Endothelial cell of umbilical vein (primary cell): ENCODE data around the gene TWF2. TPM values are rescaled to one million over a fixed set of nuclear protein-coding genes. Genes with fewer than 3 reads are reported as not detected.
A peak's percentile ranks its signal among the peaks of the same experiment; 100 is the strongest.

Experiments used
- BruUV-seq: library from RNA; stranded (reverse); fragments of 400-500 nt; replicated peaks from 2 replicates; lab custom pipeline; 2021; lab: Mats Ljungman, UMichigan
- CTCF ChIA-PET: fragments of 300-600, 350-600 bp; sonication (Branson Sonifier 250); formaldehyde crosslinking; loops from one replicate; lab custom pipeline; 2021; ENCODE audit warnings: antibody characterized with exemption, inconsistent platforms; lab: Charles Lee
- POLR2A ChIA-PET: fragments of 300-600, 350-600 bp; sonication (Branson Sonifier 250); formaldehyde crosslinking; loops from one replicate; lab custom pipeline; 2021; ENCODE audit warnings: antibody characterized with exemption, inconsistent platforms; lab: Charles Lee
- DNase-seq: peaks from one replicate; pipeline ENCODE4 v3.0.0-alpha.2; 2011; ENCODE audit warnings: low read depth, low spot score
- FAIRE-seq: peaks from 2 replicates; lab custom pipeline; 2011; peaks lifted over from hg19 to GRCh38; lab: Jason Lieb, UNC
- H2AFZ ChIP-seq: 2 replicates; pipeline ENCODE4 v1.6.0; 2012; ENCODE audit warnings: low read depth, low read length, control low read depth, inconsistent platforms
- H3K27ac ChIP-seq: 2 replicates; pipeline ENCODE4 v1.5.1; 2011; ENCODE audit warnings: low read depth, mild to moderate bottlenecking, control low read depth, low read length, moderate library complexity; ENCODE audit not compliant: insufficient read depth
- H3K27me3 ChIP-seq, 2 experiments: 2 replicates each; pipeline versions ENCODE4 v1.6.0 to v1.6.1; 2011; ENCODE audit warnings: low read length in 2 of 2, mixed read lengths in 1 of 2; ENCODE audit not compliant: control insufficient read depth in 2 of 2, insufficient read depth in 2 of 2
- H3K36me3 ChIP-seq, 2 experiments: 2 replicates in 1 of 2; 3 replicates in 1 of 2; pipeline ENCODE4 v1.5.1; 2011; ENCODE audit warnings: low read length in 2 of 2, mild to moderate bottlenecking in 1 of 2, moderate library complexity in 1 of 2; ENCODE audit not compliant: control insufficient read depth in 2 of 2, insufficient read depth in 2 of 2; ENCODE audit errors: extremely low read depth in 1 of 2
- H3K4me1 ChIP-seq: 3 replicates; pipeline ENCODE4 v1.5.1; 2011; ENCODE audit warnings: mild to moderate bottlenecking, low read length; ENCODE audit not compliant: control insufficient read depth, insufficient read depth; ENCODE audit errors: extremely low read depth
- H3K4me2 ChIP-seq: 2 replicates; pipeline ENCODE4 v1.6.1; 2011; ENCODE audit warnings: low read length, control low read depth, mixed read lengths; ENCODE audit not compliant: insufficient read depth
- H3K4me3 ChIP-seq, 3 experiments: fragments of 200-600 bp in 1 of 3; sonication (generic), shearing (Covaris generic) in 1 of 3; replicated peaks in 1 of 3; 2 replicates each; pipeline ENCODE4 v1.5.1; 2011 to 2016; ENCODE audit warnings: control low read depth in 3 of 3, low read length in 3 of 3, mild to moderate bottlenecking in 2 of 3, inconsistent platforms in 1 of 3, low read depth in 1 of 3, moderate library complexity in 1 of 3; ENCODE audit not compliant: insufficient read depth in 1 of 3
- H3K79me2 ChIP-seq: 2 replicates; pipeline ENCODE4 v1.6.0; 2012; ENCODE audit warnings: low read length, inconsistent platforms; ENCODE audit not compliant: control insufficient read depth, insufficient read depth
- H3K9ac ChIP-seq: replicated peaks from 2 replicates; pipeline ENCODE3; 2011; ENCODE audit warnings: low read length, control low read depth; ENCODE audit not compliant: insufficient read depth; ENCODE audit errors: extremely low read depth
- H3K9me1 ChIP-seq: replicated peaks from 3 replicates; pipeline ENCODE4 v1.6.0; 2011; ENCODE audit warnings: mild to moderate bottlenecking, low read length; ENCODE audit not compliant: control insufficient read depth, insufficient read depth; ENCODE audit errors: extremely low read depth
- H3K9me3 ChIP-seq: replicated peaks from 2 replicates; pipeline ENCODE4 v1.5.1; 2012; ENCODE audit warnings: low read length, inconsistent platforms; ENCODE audit not compliant: control insufficient read depth, insufficient read depth
- H4K20me1 ChIP-seq: replicated peaks from 2 replicates; pipeline ENCODE3; 2011; ENCODE audit warnings: mild to moderate bottlenecking, low read length; ENCODE audit not compliant: control insufficient read depth, insufficient read depth; ENCODE audit errors: extremely low read depth
- EZH2 ChIP-seq: IDR thresholded peaks from 2 replicates; pipeline ENCODE4 v1.6.1; 2012; ENCODE audit warnings: borderline replicate concordance, low read depth, mild to moderate bottlenecking, moderate library complexity, low read length, inconsistent platforms; ENCODE audit not compliant: severe bottlenecking
- FOS ChIP-seq: IDR thresholded peaks from 2 replicates; pipeline ENCODE4 v1.6.1; 2011; ENCODE audit warnings: mild to moderate bottlenecking, low read length, moderate library complexity, borderline replicate concordance; ENCODE audit not compliant: insufficient read depth
- GATA2 ChIP-seq: IDR thresholded peaks from 2 replicates; pipeline ENCODE4 v1.7.0; 2011; ENCODE audit warnings: low read depth, mild to moderate bottlenecking, moderate library complexity, mixed read lengths, low read length; ENCODE audit not compliant: insufficient read length, insufficient read depth
- JUN ChIP-seq: IDR thresholded peaks from 2 replicates; pipeline ENCODE4 v1.6.1; 2011; ENCODE audit warnings: borderline replicate concordance, low read depth; ENCODE audit not compliant: insufficient read length, insufficient read depth
- MYC ChIP-seq: IDR thresholded peaks from one replicate; pipeline ENCODE4 v1.6.1; 2011; ENCODE audit warnings: mild to moderate bottlenecking, low read depth, low read length
- POLR2A ChIP-seq: IDR thresholded peaks from 2 replicates; pipeline ENCODE4 v1.6.1; 2012; ENCODE audit warnings: low read depth, mild to moderate bottlenecking, control low read depth, low read length
- POLR2AphosphoS5 ChIP-seq: IDR thresholded peaks from 2 replicates; pipeline ENCODE4 v1.6.1; 2012; ENCODE audit warnings: low read depth, mild to moderate bottlenecking, control low read depth, low read length, moderate library complexity; ENCODE audit not compliant: insufficient read depth
- dilution Hi-C: fragments of 300-500 bp; cut with MboI; formaldehyde crosslinking; loops from one replicate; pipeline ENCODE4 v1.15.0; 2019; ENCODE audit warnings: low sequenced_read_pairs; ENCODE audit not compliant: extremely low pct_ligation_motif_present
- intact Hi-C: fragments of 100-400 bp; cut with micrococcal nuclease; formaldehyde crosslinking; loops from one replicate; pipeline ENCODE4 v1.10.0; 2022
- polyA plus RNA-seq, 4 experiments: library from polyadenylated mRNA; depleted of rRNA in 3 of 4; stranded (reverse) in 3 of 4; unstranded in 1 of 4; fragments of >200 nt; gene quantifications; 2 replicates each; pipeline versions ENCODE4 v1.2.1 to v1.2.3, GENCODE V29; 2011 to 2012; ENCODE audit warnings: missing spikeins in 1 of 4
- total RNA-seq: library from RNA; stranded (reverse); gene quantifications from 2 replicates; pipeline ENCODE4 v1.2.3, GENCODE V29; 2021
- TF ChIP-seq, protein P1 (sequence below): IDR thresholded peaks from 2 replicates; pipeline ENCODE4 v1.6.1; 2011; ENCODE audit not compliant: insufficient read depth, insufficient read length
- TF ChIP-seq, protein P2 (sequence below), 2 donors: IDR thresholded peaks; 1 replicate in 1 of 2; 2 replicates in 1 of 2; pipeline ENCODE4 v1.5.1; 2011; ENCODE audit warnings: low read length in 2 of 2, mild to moderate bottlenecking in 2 of 2, moderate library complexity in 2 of 2, control low read depth in 1 of 2, inconsistent platforms in 1 of 2, low read depth in 1 of 2; ENCODE audit not compliant: insufficient read depth in 1 of 2; ENCODE audit errors: extremely low read depth in 1 of 2

Gene TWF2
- total and polyA plus RNA-seq, 2 donors (not counting 3 experiments of a cell fraction or from before 2014, with no cell fraction given) = 82.9 to 134 TPM

DNA sequence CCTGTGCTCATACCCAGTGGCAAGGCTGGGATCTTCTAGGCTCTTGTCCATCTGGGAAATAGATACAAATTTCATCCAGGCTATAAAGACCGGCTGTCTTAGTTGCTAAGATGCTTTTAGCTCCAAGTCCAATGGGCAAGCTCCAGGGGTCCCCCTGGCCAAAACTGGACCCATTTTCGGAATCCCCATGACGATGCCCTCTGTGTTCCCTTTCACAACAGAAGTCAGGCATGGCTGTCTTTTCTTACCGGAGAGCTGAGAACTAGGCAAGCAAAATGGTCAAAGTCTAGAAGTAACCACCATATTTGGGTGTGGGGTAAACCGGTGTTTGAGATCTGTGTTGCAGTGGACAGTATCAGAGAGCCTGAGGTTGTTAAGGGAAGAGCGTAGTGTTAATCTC is 49.7 kb upstream of the TWF2 start:
- dilution Hi-C loops = no loop called here
- intact Hi-C loops = loop anchor here (2.0 kb wide), 1 partner anchor 50 kb away; the partner anchor contains the start of gene TWF2
- Histone ChIP-seq H3K9me1 (no peaks in the 10 kb centered on the region), H4K20me1 (no peaks in the 10 kb centered on the region), H3K4me1 (peaks cover 10% of the 10 kb centered on the region), H2AFZ (no peak overlapping the region), H3K36me3 (peaks cover 0 to 22% of the 10 kb centered on the region in 2 experiments), H3K79me2 (peaks cover 5% of the 10 kb centered on the region), H3K27ac (peak overlapping the region; percentile 95), H3K27me3 (no peaks in the 10 kb centered on the region), H3K4me2 (peak overlapping the region; percentile 36), H3K9ac (no peak overlapping the region), H3K4me3 (peak overlapping the region in 1 of 3 experiments; percentile 82), H3K9me3 (no peaks in the 10 kb centered on the region)
- no peak for DNase-seq
- CTCF ChIA-PET = interaction anchor here (1.0 to 8.2 kb wide), 7 partner anchors 10 to 96 kb away, joined by 3 to 107 read pairs (median 4); partner anchors contain the start of genes TWF2 and WDR82
- BruUV-seq = no TSS peak
- TF ChIP-seq JUN (no peak), POLR2AphosphoS5 (no peak), GATA2 (no peak), POLR2A (no peak), MYC (no peak), FOS (no peak), EZH2 (no peak)
- TF ChIP-seq, protein P1, sequence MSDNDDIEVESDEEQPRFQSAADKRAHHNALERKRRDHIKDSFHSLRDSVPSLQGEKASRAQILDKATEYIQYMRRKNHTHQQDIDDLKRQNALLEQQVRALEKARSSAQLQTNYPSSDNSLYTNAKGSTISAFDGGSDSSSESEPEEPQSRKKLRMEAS = no peak
- TF ChIP-seq, protein P2, sequence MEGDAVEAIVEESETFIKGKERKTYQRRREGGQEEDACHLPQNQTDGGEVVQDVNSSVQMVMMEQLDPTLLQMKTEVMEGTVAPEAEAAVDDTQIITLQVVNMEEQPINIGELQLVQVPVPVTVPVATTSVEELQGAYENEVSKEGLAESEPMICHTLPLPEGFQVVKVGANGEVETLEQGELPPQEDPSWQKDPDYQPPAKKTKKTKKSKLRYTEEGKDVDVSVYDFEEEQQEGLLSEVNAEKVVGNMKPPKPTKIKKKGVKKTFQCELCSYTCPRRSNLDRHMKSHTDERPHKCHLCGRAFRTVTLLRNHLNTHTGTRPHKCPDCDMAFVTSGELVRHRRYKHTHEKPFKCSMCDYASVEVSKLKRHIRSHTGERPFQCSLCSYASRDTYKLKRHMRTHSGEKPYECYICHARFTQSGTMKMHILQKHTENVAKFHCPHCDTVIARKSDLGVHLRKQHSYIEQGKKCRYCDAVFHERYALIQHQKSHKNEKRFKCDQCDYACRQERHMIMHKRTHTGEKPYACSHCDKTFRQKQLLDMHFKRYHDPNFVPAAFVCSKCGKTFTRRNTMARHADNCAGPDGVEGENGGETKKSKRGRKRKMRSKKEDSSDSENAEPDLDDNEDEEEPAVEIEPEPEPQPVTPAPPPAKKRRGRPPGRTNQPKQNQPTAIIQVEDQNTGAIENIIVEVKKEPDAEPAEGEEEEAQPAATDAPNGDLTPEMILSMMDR (IDR thresholded peaks at IDR 0.05; ENCODE audit: extremely low read depth in 1 of 2, insufficient read depth in 1 of 2, low read depth in 1 of 2, low read length in 2 of 2) = no peak
- FAIRE-seq = no peak
- POLR2A ChIA-PET = interaction anchor here (0.6 to 1.7 kb wide), 2 partner anchors 10 to 41 kb away, joined by 6 to 9 read pairs; partner anchors contain the start of gene WDR82
